ENCODE data around the gene SNRNP48.

The SNRNP48 gene

DNA sequence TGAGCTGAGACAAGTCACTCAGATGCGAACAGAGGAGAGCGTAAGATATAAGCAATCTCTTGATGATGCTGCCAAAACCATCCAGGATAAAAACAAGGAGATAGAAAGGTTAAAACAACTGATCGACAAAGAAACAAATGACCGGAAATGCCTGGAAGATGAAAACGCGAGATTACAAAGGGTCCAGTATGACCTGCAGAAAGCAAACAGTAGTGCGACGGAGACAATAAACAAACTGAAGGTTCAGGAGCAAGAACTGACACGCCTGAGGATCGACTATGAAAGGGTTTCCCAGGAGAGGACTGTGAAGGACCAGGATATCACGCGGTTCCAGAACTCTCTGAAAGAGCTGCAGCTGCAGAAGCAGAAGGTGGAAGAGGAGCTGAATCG lies 9.5 kb upstream of the SNRNP48 start:
- Histone ChIP-seq H3K9me3 (ENCODE audit: control insufficient read depth, low read length) (no peaks in the 10 kb centered on the region), H3K4me3 (ENCODE audit: low read length) (no peak overlapping the region), H3K9ac (ENCODE audit: low read length) (no peak overlapping the region), H3K4me1 (ENCODE audit: control insufficient read depth, insufficient read depth, low read length) (peaks cover 4% of the 10 kb centered on the region), H3K27me3 (replicated peaks; ENCODE audit: control insufficient read depth, insufficient read depth, low read length) (no peaks in the 10 kb centered on the region), H3K36me3 (ENCODE audit: control insufficient read depth, insufficient read depth, low read length, severe bottlenecking) (peaks cover 52% of the 10 kb centered on the region)
- DNase-seq (ENCODE audit: low read depth) = no peak

DNA sequence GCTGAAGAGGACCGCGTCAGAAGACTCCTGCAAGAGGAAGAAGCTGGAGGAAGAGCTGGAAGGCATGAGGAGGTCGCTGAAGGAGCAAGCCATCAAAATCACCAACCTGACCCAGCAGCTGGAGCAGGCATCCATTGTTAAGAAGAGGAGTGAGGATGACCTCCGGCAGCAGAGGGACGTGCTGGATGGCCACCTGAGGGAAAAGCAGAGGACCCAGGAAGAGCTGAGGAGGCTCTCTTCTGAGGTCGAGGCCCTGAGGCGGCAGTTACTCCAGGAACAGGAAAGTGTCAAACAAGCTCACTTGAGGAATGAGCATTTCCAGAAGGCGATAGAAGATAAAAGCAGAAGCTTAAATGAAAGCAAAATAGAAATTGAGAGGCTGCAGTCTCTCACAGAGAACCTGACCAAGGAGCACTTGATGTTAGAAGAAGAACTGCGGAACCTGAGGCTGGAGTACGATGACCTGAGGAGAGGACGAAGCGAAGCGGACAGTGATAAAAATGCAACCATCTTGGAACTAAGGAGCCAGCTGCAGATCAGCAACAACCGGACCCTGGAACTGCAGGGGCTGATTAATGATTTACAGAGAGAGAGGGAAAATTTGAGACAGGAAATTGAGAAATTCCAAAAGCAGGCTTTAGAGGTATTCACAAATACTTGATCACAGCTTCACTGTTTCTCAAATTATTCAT lies 8.9 kb upstream of the SNRNP48 start:
- Histone ChIP-seq H3K9me3 (ENCODE audit: control insufficient read depth, low read length) (no peaks in the 10 kb centered on the region), H3K4me1 (ENCODE audit: control insufficient read depth, insufficient read depth, low read length) (peaks cover 4% of the 10 kb centered on the region), H3K36me3 (ENCODE audit: control insufficient read depth, insufficient read depth, low read length, severe bottlenecking) (peaks cover 51% of the 10 kb centered on the region), H3K9ac (ENCODE audit: low read length) (no peak overlapping the region), H3K4me3 (ENCODE audit: low read length) (no peak overlapping the region), H3K27me3 (replicated peaks; ENCODE audit: control insufficient read depth, insufficient read depth, low read length) (no peaks in the 10 kb centered on the region)
- no peak for DNase-seq (ENCODE audit: low read depth)

DNA sequence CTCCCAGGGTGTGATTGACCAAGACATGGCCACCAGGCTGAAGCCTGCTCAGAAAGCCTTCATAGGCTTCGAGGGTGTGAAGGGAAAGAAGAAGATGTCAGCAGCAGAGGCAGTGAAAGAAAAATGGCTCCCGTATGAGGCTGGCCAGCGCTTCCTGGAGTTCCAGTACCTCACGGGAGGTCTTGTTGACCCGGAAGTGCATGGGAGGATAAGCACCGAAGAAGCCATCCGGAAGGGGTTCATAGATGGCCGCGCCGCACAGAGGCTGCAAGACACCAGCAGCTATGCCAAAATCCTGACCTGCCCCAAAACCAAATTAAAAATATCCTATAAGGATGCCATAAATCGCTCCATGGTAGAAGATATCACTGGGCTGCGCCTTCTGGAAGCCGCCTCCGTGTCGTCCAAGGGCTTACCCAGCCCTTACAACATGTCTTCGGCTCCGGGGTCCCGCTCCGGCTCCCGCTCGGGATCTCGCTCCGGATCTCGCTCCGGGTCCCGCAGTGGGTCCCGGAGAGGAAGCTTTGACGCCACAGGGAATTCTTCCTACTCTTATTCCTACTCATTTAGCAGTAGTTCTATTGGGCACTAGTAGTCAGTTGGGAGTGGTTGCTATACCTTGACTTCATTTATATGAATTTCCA lies 4.6 kb upstream of the SNRNP48 start:
- no peak overlapping the region for H3K4me3 ChIP-seq (ENCODE audit: low read length)
- no peak overlapping the region for H3K9ac ChIP-seq (ENCODE audit: low read length)
- peaks cover 38% of the 10 kb centered on the region for H3K36me3 ChIP-seq (ENCODE audit: control insufficient read depth, insufficient read depth, low read length, severe bottlenecking)
- no peak for DNase-seq (ENCODE audit: low read depth)
- H3K4me1 ChIP-seq (ENCODE audit: control insufficient read depth, insufficient read depth, low read length) = peaks cover 8% of the 10 kb centered on the region
- H3K27me3 ChIP-seq (replicated peaks; ENCODE audit: control insufficient read depth, insufficient read depth, low read length) = no peaks in the 10 kb centered on the region
- H3K9me3 ChIP-seq (ENCODE audit: control insufficient read depth, low read length) = no peaks in the 10 kb centered on the region

GRCh38 chr6:7587631-7588100 lies 2.3 kb upstream of the SNRNP48 start:
- DNase-seq (ENCODE audit: low read depth) = peak; percentile 18
- Histone ChIP-seq H3K36me3 (ENCODE audit: control insufficient read depth, insufficient read depth, low read length, severe bottlenecking) (peaks cover 28% of the 10 kb centered on the region), H3K27me3 (replicated peaks; ENCODE audit: control insufficient read depth, insufficient read depth, low read length) (no peaks in the 10 kb centered on the region), H3K4me1 (ENCODE audit: control insufficient read depth, insufficient read depth, low read length) (peaks cover 23% of the 10 kb centered on the region), H3K9me3 (ENCODE audit: control insufficient read depth, low read length) (no peaks in the 10 kb centered on the region), H3K4me3 (ENCODE audit: low read length) (no peak overlapping the region), H3K9ac (ENCODE audit: low read length) (no peak overlapping the region)

DNA sequence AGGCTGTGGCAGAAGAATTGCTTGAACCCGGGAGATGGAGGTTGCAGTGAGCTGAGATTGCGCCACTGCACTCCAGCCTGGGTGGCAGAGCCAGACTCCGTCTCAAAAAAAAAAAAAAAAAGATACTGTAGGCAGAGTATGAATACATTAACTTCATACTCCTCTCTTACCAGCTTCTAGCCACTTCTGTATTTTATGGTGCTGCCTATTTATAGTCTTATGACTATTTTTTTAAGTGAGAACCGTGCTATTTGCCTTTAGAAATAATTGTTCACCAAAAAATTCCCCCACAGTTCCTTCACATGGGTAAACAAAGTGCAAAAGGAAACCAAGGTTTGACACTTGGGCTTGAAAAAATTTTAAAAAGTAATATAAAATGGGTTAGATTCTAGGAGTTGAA lies 1.5 kb upstream of the SNRNP48 start:
- DNase-seq (ENCODE audit: low read depth) = no peak
- Histone ChIP-seq H3K4me3 (ENCODE audit: low read length) (no peak overlapping the region), H3K4me1 (ENCODE audit: control insufficient read depth, insufficient read depth, low read length) (peaks cover 23% of the 10 kb centered on the region), H3K36me3 (ENCODE audit: control insufficient read depth, insufficient read depth, low read length, severe bottlenecking) (peaks cover 23% of the 10 kb centered on the region), H3K9ac (ENCODE audit: low read length) (no peak overlapping the region), H3K27me3 (replicated peaks; ENCODE audit: control insufficient read depth, insufficient read depth, low read length) (no peaks in the 10 kb centered on the region), H3K9me3 (ENCODE audit: control insufficient read depth, low read length) (no peaks in the 10 kb centered on the region)

DNA sequence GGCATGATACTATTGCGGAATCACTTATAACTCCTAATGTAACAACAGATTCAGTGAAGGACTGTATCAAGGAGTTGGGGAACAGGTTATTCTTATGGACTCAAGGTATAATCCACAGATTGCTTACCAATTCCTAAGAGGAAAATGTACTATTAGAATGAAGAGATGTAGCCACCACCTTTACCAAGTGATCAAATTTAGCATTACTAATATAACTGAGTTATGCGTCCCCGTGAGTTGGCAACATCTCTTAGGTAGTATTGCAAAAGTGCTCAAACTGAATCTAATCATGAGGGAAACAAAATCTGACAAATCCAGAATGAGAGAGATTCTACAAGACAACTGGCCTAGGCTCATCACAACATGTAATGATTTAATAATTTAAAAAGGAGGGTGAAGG lies 777 bp upstream of the SNRNP48 start:
- Histone ChIP-seq H3K4me3 (ENCODE audit: low read length) (peak overlapping the region; percentile 94), H3K4me1 (ENCODE audit: control insufficient read depth, insufficient read depth, low read length) (peaks cover 23% of the 10 kb centered on the region), H3K36me3 (ENCODE audit: control insufficient read depth, insufficient read depth, low read length, severe bottlenecking) (peaks cover 23% of the 10 kb centered on the region), H3K27me3 (replicated peaks; ENCODE audit: control insufficient read depth, insufficient read depth, low read length) (no peaks in the 10 kb centered on the region), H3K9me3 (ENCODE audit: control insufficient read depth, low read length) (no peaks in the 10 kb centered on the region), H3K9ac (ENCODE audit: low read length) (peak overlapping the region; percentile 94)
- peak; percentile 20 for DNase-seq (ENCODE audit: low read depth)

- peaks cover 27% of the 10 kb centered on the region for H3K36me3 ChIP-seq (ENCODE audit: control insufficient read depth, insufficient read depth, low read length, severe bottlenecking)
- peak; percentile 15 for DNase-seq (ENCODE audit: low read depth)
Observed at GRCh38 chr6:7590918-7591302, 912 bp downstream of the SNRNP48 start.

DNA sequence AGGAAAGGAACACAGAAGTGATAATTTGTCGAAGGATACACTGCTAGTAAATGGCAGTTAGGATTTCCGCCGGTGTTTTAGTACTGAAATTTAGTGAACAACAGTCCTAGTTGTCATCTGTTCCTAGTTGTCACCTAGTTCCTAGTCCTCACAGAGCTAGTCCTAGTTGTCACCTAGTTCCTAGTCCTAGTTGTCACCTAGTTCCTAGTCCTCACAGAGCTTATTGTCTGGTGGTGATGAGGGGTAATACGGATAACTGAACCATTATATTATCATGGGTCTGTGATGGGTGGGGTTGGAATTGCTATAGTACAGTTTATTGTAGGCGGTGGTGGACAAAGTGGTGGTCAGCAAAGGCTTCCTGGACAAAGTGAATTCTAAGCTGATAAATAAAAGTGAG lies 1.8 kb downstream of the SNRNP48 start:
- no peaks in the 10 kb centered on the region for H3K9me3 ChIP-seq (ENCODE audit: control insufficient read depth, low read length)
- no peak overlapping the region for H3K9ac ChIP-seq (ENCODE audit: low read length)
- peaks cover 23% of the 10 kb centered on the region for H3K4me1 ChIP-seq (ENCODE audit: control insufficient read depth, insufficient read depth, low read length)
- peak overlapping the region; percentile 94 for H3K4me3 ChIP-seq (ENCODE audit: low read length)
- DNase-seq (ENCODE audit: low read depth) = no peak
- H3K36me3 ChIP-seq (ENCODE audit: control insufficient read depth, insufficient read depth, low read length, severe bottlenecking) = peaks cover 35% of the 10 kb centered on the region
- H3K27me3 ChIP-seq (replicated peaks; ENCODE audit: control insufficient read depth, insufficient read depth, low read length) = no peaks in the 10 kb centered on the region

More at GRCh38 chr6:7590918-7591302, 912 bp downstream of the SNRNP48 start:
- Histone ChIP-seq H3K9me3 (ENCODE audit: control insufficient read depth, low read length) (no peaks in the 10 kb centered on the region), H3K4me3 (ENCODE audit: low read length) (peak overlapping the region; percentile 94), H3K9ac (ENCODE audit: low read length) (peak overlapping the region; percentile 94), H3K4me1 (ENCODE audit: control insufficient read depth, insufficient read depth, low read length) (peaks cover 23% of the 10 kb centered on the region), H3K27me3 (replicated peaks; ENCODE audit: control insufficient read depth, insufficient read depth, low read length) (no peaks in the 10 kb centered on the region)

DNA sequence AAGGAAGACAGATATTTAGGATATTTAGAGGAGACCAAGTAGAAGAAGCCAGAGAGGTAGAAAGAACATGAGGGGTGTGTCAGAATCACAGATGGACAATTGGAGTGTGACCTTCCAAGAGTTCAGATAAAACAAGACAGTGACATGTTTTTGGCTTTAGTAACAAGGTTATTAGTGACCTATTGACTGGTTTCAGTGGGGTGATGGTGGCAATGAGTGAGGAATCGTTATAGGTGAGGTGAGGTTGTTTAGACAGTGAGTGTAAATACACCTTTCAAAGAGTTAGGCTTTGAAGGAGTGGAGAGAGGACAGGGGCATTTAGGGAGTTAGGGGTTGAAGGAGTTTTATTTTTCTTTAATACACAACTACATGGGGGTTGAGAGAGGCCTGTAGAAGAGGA lies 3.2 kb downstream of the SNRNP48 start:
- peaks cover 23% of the 10 kb centered on the region for H3K4me1 ChIP-seq (ENCODE audit: control insufficient read depth, insufficient read depth, low read length)
- H3K9me3 ChIP-seq (ENCODE audit: control insufficient read depth, low read length) = no peaks in the 10 kb centered on the region
- H3K27me3 ChIP-seq (replicated peaks; ENCODE audit: control insufficient read depth, insufficient read depth, low read length) = no peaks in the 10 kb centered on the region
- no peak for DNase-seq (ENCODE audit: low read depth)
- no peak overlapping the region for H3K9ac ChIP-seq (ENCODE audit: low read length)
- peaks cover 48% of the 10 kb centered on the region for H3K36me3 ChIP-seq (ENCODE audit: control insufficient read depth, insufficient read depth, low read length, severe bottlenecking)
- H3K4me3 ChIP-seq (ENCODE audit: low read length) = no peak overlapping the region

DNA sequence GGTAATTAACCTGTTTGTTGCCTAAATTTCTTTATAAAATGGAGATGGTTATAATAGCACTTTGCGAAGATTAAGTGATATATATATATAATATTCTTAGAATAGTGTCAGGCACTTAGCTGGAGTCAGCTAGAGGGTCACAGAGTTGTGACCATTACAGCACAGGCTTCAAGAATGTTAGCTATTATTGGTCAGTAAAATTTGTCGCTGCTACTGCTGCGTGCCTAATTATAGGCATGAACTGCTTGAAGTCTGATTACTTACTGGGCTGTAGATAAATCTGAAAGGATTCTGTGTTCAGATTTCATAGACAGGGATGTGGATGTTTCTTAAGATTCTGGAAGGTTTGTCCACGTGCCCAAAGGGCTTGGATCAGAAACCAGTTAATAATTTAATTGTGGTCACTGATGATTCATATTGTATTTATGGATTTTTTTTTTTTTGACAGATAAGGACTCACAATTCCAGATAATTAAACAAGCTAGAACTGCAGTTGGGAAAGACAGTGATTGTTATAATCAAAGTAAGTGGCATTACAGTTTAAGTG lies 4.7 kb downstream of the SNRNP48 start:
- Histone ChIP-seq H3K27me3 (replicated peaks; ENCODE audit: control insufficient read depth, insufficient read depth, low read length) (no peaks in the 10 kb centered on the region), H3K9ac (ENCODE audit: low read length) (no peak overlapping the region), H3K36me3 (ENCODE audit: control insufficient read depth, insufficient read depth, low read length, severe bottlenecking) (peaks cover 61% of the 10 kb centered on the region), H3K9me3 (ENCODE audit: control insufficient read depth, low read length) (no peaks in the 10 kb centered on the region), H3K4me1 (ENCODE audit: control insufficient read depth, insufficient read depth, low read length) (peaks cover 16% of the 10 kb centered on the region), H3K4me3 (ENCODE audit: low read length) (no peak overlapping the region)
- no peak for DNase-seq (ENCODE audit: low read depth)

DNA sequence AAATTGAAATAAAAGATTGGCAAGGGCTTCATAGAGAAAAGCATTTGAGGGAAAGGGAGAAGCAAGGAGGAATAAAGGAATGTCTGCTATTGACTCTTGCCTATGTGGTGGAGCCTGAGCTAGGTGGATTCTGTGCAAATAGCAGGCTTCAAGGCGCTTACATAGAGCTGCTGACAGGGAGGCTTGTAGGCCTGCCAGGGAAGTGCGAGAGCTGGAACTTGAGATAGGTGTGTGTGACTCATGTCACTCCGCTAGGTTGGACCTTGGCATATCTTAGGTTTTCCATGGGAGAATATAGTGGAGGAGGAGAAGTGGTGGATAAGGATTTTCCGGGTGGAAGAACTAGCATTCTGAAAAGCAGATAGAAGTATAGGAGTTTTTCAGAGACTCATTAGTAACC lies 14.0 kb downstream of the SNRNP48 start:
- no peak for DNase-seq (ENCODE audit: low read depth)
- Histone ChIP-seq H3K36me3 (ENCODE audit: control insufficient read depth, insufficient read depth, low read length, severe bottlenecking) (peaks cover 99% of the 10 kb centered on the region), H3K9me3 (ENCODE audit: control insufficient read depth, low read length) (no peaks in the 10 kb centered on the region), H3K4me3 (ENCODE audit: low read length) (no peak overlapping the region), H3K27me3 (replicated peaks; ENCODE audit: control insufficient read depth, insufficient read depth, low read length) (no peaks in the 10 kb centered on the region), H3K4me1 (ENCODE audit: control insufficient read depth, insufficient read depth, low read length) (no peaks in the 10 kb centered on the region), H3K9ac (ENCODE audit: low read length) (no peak overlapping the region)
